Brain microvascular endothelial cell (primary cell): ENCODE data around the gene PDE8A.
A peak's percentile ranks its signal among the peaks of the same experiment; 100 is the strongest.
"Not testable (repeated sequence)": the region's sequence is repeated elsewhere in the genome, so short reads cannot be mapped to it uniquely, and the experiment has no call there.

Source experiments
- DNase-seq: peaks from one replicate; pipeline ENCODE4 v3.0.0-alpha.2; 2020
- H3K27ac ChIP-seq: fragments of 250-450 bp; sonication (Bioruptor Pico); 2 replicates; pipeline ENCODE4 v1.5.1; 2020; ENCODE audit warnings: mild to moderate bottlenecking, moderate library complexity
- H3K27me3 ChIP-seq: fragments of 250-450 bp; sonication (Bioruptor Pico); replicated peaks from 2 replicates; pipeline ENCODE4 v1.5.1; 2020; ENCODE audit warnings: mild to moderate bottlenecking
- H3K36me3 ChIP-seq: fragments of 250-450 bp; sonication (Bioruptor Pico); replicated peaks from 2 replicates; pipeline ENCODE4 v1.5.1; 2020; ENCODE audit warnings: mild to moderate bottlenecking
- H3K4me3 ChIP-seq: 2 replicates; pipeline ENCODE4 v1.5.1; 2011; ENCODE audit warnings: low read depth, mild to moderate bottlenecking, control low read depth, low read length, moderate library complexity
- in situ Hi-C: cut with HindIII; loops from 2 replicates; pipeline ENCODE4 v1.10.0; 2017; ENCODE audit warnings: low sequenced_read_pairs, low pct_ligation_motif_present
- TF ChIP-seq, protein P1 (sequence below): IDR thresholded peaks from 2 replicates; pipeline ENCODE4 v1.5.1; 2011; ENCODE audit warnings: low read depth, mild to moderate bottlenecking, moderate library complexity, low read length, control low read depth, inconsistent platforms; ENCODE audit errors: missing control alignments

PDE8A gene

GRCh38 chr15:84981054-84981710 lies 474 bp upstream of the PDE8A start:
- DNase-seq: peak; percentile 91
- H3K27ac ChIP-seq: peak overlapping the region; percentile 82
- H3K27me3 ChIP-seq: no peaks in the 10 kb centered on the region
- in situ Hi-C loops: no loop called here
- H3K4me3 ChIP-seq: peak overlapping the region; percentile 80
- H3K36me3 ChIP-seq: no peaks in the 10 kb centered on the region
- TF ChIP-seq, protein P1, sequence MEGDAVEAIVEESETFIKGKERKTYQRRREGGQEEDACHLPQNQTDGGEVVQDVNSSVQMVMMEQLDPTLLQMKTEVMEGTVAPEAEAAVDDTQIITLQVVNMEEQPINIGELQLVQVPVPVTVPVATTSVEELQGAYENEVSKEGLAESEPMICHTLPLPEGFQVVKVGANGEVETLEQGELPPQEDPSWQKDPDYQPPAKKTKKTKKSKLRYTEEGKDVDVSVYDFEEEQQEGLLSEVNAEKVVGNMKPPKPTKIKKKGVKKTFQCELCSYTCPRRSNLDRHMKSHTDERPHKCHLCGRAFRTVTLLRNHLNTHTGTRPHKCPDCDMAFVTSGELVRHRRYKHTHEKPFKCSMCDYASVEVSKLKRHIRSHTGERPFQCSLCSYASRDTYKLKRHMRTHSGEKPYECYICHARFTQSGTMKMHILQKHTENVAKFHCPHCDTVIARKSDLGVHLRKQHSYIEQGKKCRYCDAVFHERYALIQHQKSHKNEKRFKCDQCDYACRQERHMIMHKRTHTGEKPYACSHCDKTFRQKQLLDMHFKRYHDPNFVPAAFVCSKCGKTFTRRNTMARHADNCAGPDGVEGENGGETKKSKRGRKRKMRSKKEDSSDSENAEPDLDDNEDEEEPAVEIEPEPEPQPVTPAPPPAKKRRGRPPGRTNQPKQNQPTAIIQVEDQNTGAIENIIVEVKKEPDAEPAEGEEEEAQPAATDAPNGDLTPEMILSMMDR: no peak

DNA sequence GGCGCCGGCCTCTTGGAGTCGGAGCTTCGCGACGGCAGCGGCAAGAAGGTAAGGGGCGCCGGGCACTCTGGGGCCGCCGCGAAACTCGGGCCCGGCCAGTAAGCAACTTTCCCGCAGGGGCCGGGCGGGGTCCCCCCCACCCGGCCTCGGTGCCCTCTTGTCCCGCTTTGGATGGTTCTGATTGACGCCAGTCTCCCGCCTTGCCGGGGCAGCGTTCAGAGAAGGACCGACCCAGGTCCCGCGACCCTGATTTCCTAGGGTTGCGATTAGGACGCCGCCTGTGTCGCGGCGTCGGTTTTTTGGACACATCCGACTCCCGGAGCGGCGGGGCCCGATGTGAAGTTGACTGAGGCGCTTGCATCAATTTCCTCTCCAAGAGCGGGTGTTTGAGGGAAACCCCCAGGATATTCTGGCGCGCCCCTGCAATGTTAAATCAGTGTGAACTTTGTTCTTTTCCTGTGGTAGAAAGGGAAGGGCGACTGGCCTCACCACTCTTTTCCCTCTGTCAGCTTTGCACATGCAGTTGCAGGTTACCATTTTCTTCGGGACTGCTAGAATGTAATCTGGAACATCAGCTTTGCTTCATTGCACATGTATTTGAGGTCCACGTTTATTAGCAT lies 755 bp downstream of the PDE8A start:
- no peaks in the 10 kb centered on the region for H3K27me3 ChIP-seq
- peak overlapping the region; percentile 80 for H3K4me3 ChIP-seq
- in situ Hi-C loops: no loop called here
- H3K27ac ChIP-seq: peak overlapping the region; percentile 82
- no peaks in the 10 kb centered on the region for H3K36me3 ChIP-seq
- DNase-seq: no peak
- TF ChIP-seq, protein P1: no peak

- no peaks in the 10 kb centered on the region for H3K36me3 ChIP-seq
- TF ChIP-seq, protein P1: no peak
- no peaks in the 10 kb centered on the region for H3K27me3 ChIP-seq
- H3K4me3 ChIP-seq: peak overlapping the region; percentile 80
- H3K27ac ChIP-seq: no peak overlapping the region
- in situ Hi-C loops: no loop called here
- DNase-seq: no peak
These were observed 1.6 kb downstream of the PDE8A start for GRCh38 chr15:84983294-84983693.

GRCh38 chr15:84983711-84984110 lies 2.1 kb downstream of the PDE8A start:
- Histone ChIP-seq H3K27me3 (no peaks in the 10 kb centered on the region), H3K27ac (no peak overlapping the region), H3K36me3 (no peaks in the 10 kb centered on the region), H3K4me3 (peak overlapping the region; percentile 80)
- in situ Hi-C loops: no loop called here
- TF ChIP-seq, protein P1: no peak
- no peak for DNase-seq

- no peak for DNase-seq
- TF ChIP-seq, protein P1: no peak
- in situ Hi-C loops: no loop called here
- Histone ChIP-seq H3K36me3 (no peaks in the 10 kb centered on the region), H3K4me3 (no peak overlapping the region), H3K27ac (no peak overlapping the region), H3K27me3 (no peaks in the 10 kb centered on the region)
These were observed 3.5 kb downstream of the PDE8A start for GRCh38 chr15:84985158-84985557.

GRCh38 chr15:84987351-84987750 lies 5.7 kb downstream of the PDE8A start:
- DNase-seq, H3K27ac ChIP-seq, H3K27me3 ChIP-seq, H3K36me3 ChIP-seq, in situ Hi-C loops, H3K4me3 ChIP-seq: not testable (repeated sequence)
